HAP-1 (cell line): Measurements from ENCODE around the gene LGALS14.
"Not testable (repeated sequence)": the region's sequence is repeated elsewhere in the genome, so short reads cannot be mapped to it uniquely, and the experiment has no call there.

Experiments
- DNase-seq, 2 experiments: peaks; one replicate each; pipeline ENCODE4 v3.0.0-alpha.2; 2016 to 2020; ENCODE audit warnings: low spot score in 2 of 2
- H3K27me3 ChIP-seq: fragments of 250-450 bp; sonication (Bioruptor Pico); 2 replicates; pipeline ENCODE4 v1.5.1; 2020; ENCODE audit warnings: low read depth, mild to moderate bottlenecking, moderate library complexity
- H3K36me3 ChIP-seq: fragments of 250-450 bp; sonication (Bioruptor Pico); replicated peaks from 2 replicates; pipeline ENCODE4 v1.5.1; 2020; ENCODE audit warnings: mild to moderate bottlenecking
- H3K4me1 ChIP-seq: fragments of 250-450 bp; sonication (Bioruptor Pico); 2 replicates; pipeline ENCODE4 v1.5.1; 2020; ENCODE audit warnings: mild to moderate bottlenecking
- H3K4me3 ChIP-seq: fragments of 250-450 bp; sonication (Bioruptor Pico); 2 replicates; pipeline ENCODE4 v1.5.1; 2020; ENCODE audit warnings: mild to moderate bottlenecking, moderate library complexity
- H3K9me3 ChIP-seq: fragments of 250-450 bp; sonication (Bioruptor Pico); 2 replicates; pipeline ENCODE4 v1.5.1; 2020; ENCODE audit warnings: mild to moderate bottlenecking, moderate library complexity
- in situ Hi-C: fragments of 300-500 bp; cut with MboI; formaldehyde crosslinking; loops from 3 replicates; pipeline ENCODE4 v1.14.3; 2020; ENCODE audit warnings: low sequenced_read_pairs, inconsistent platforms, mixed read lengths

Gene LGALS14

GRCh38 chr19:39679056-39679790 lies 25.1 kb upstream of the LGALS14 start:
- Histone ChIP-seq H3K27me3 (peaks cover 21% of the 10 kb centered on the region), H3K4me1 (no peaks in the 10 kb centered on the region), H3K36me3 (no peaks in the 10 kb centered on the region), H3K4me3 (no peak overlapping the region), H3K9me3 (no peaks in the 10 kb centered on the region; the same call in 1 of the 2 replicates)
- in situ Hi-C loops, result no loop called here
- no peak for DNase-seq

GRCh38 chr19:39679791-39680168 lies 24.5 kb upstream of the LGALS14 start:
- DNase-seq, result no peak
- H3K9me3 ChIP-seq, result no peaks in the 10 kb centered on the region; the same call in 1 of the 2 replicates
- H3K4me1 ChIP-seq, result no peaks in the 10 kb centered on the region
- no peak overlapping the region for H3K4me3 ChIP-seq
- H3K27me3 ChIP-seq, result peaks cover 18% of the 10 kb centered on the region
- in situ Hi-C loops, result no loop called here
- H3K36me3 ChIP-seq, result no peaks in the 10 kb centered on the region

- Histone ChIP-seq H3K36me3 (no peaks in the 10 kb centered on the region), H3K4me1 (no peaks in the 10 kb centered on the region), H3K9me3 (no peaks in the 10 kb centered on the region; the same call in 1 of the 2 replicates), H3K27me3 (peaks cover 14% of the 10 kb centered on the region), H3K4me3 (no peak overlapping the region)
- in situ Hi-C loops, result no loop called here
- no peak for DNase-seq
Measured at GRCh38 chr19:39680593-39680992, 23.7 kb upstream of the LGALS14 start.

- no peak for DNase-seq
- Histone ChIP-seq H3K27me3 (peaks cover 14% of the 10 kb centered on the region), H3K9me3 (no peaks in the 10 kb centered on the region; the same call in 1 of the 2 replicates), H3K4me1 (no peaks in the 10 kb centered on the region), H3K36me3 (no peaks in the 10 kb centered on the region), H3K4me3 (no peak overlapping the region)
- in situ Hi-C loops, result no loop called here
Measured at GRCh38 chr19:39681416-39681815, 22.9 kb upstream of the LGALS14 start.

GRCh38 chr19:39684267-39684666 lies 20.0 kb upstream of the LGALS14 start:
- in situ Hi-C loops, result no loop called here
- no peaks in the 10 kb centered on the region; the same call in 1 of the 2 replicates for H3K9me3 ChIP-seq
- H3K27me3 ChIP-seq, result no peaks in the 10 kb centered on the region
- no peaks in the 10 kb centered on the region for H3K36me3 ChIP-seq
- H3K4me1 ChIP-seq, result no peaks in the 10 kb centered on the region
- no peak overlapping the region for H3K4me3 ChIP-seq
- DNase-seq, result no peak

GRCh38 chr19:39686739-39687138 lies 17.5 kb upstream of the LGALS14 start:
- H3K9me3 ChIP-seq, result no peaks in the 10 kb centered on the region; the same call in 1 of the 2 replicates
- 0 out of 2 replicates have a peak, but pooled peaks cover 3% of the 10 kb centered on the region for H3K27me3 ChIP-seq
- H3K36me3 ChIP-seq, result no peaks in the 10 kb centered on the region
- no peak overlapping the region for H3K4me3 ChIP-seq
- in situ Hi-C loops, result no loop called here
- DNase-seq, result no peak
- no peaks in the 10 kb centered on the region for H3K4me1 ChIP-seq

GRCh38 chr19:39688637-39689036 lies 15.6 kb upstream of the LGALS14 start:
- in situ Hi-C loops, H3K9me3 ChIP-seq, H3K36me3 ChIP-seq, H3K4me1 ChIP-seq, H3K4me3 ChIP-seq, DNase-seq, H3K27me3 ChIP-seq: not testable (repeated sequence)

- no peaks in the 10 kb centered on the region for H3K36me3 ChIP-seq
- in situ Hi-C loops, result no loop called here
- 0 out of 2 replicates have a peak, but pooled peaks cover 5% of the 10 kb centered on the region for H3K27me3 ChIP-seq
- no peaks in the 10 kb centered on the region for H3K4me1 ChIP-seq
- H3K9me3 ChIP-seq, result no peaks in the 10 kb centered on the region
- no peak overlapping the region for H3K4me3 ChIP-seq
- no peak for DNase-seq
Measured at GRCh38 chr19:39692166-39692565, 12.1 kb upstream of the LGALS14 start.

- H3K36me3 ChIP-seq, result no peaks in the 10 kb centered on the region
- H3K4me3 ChIP-seq, result no peak overlapping the region
- H3K27me3 ChIP-seq, result 0 out of 2 replicates have a peak, but pooled peaks cover 5% of the 10 kb centered on the region
- DNase-seq, result no peak
- no peaks in the 10 kb centered on the region for H3K9me3 ChIP-seq
- H3K4me1 ChIP-seq, result no peaks in the 10 kb centered on the region
- in situ Hi-C loops, result no loop called here
Measured at GRCh38 chr19:39692822-39693221, 11.5 kb upstream of the LGALS14 start.

- no peak overlapping the region for H3K4me3 ChIP-seq
- H3K36me3 ChIP-seq, result no peaks in the 10 kb centered on the region
- in situ Hi-C loops, result no loop called here
- no peaks in the 10 kb centered on the region for H3K4me1 ChIP-seq
- H3K9me3 ChIP-seq, result no peaks in the 10 kb centered on the region
- DNase-seq, result no peak
- H3K27me3 ChIP-seq, result 0 out of 2 replicates have a peak, but pooled peaks cover 3% of the 10 kb centered on the region
Measured at GRCh38 chr19:39695759-39696158, 8.5 kb upstream of the LGALS14 start.

- in situ Hi-C loops, result no loop called here
- no peak for DNase-seq
- Histone ChIP-seq H3K4me1 (no peaks in the 10 kb centered on the region), H3K9me3 (no peaks in the 10 kb centered on the region), H3K27me3 (0 out of 2 replicates have a peak, but pooled peaks cover 3% of the 10 kb centered on the region), H3K4me3 (no peak overlapping the region), H3K36me3 (no peaks in the 10 kb centered on the region)
Measured at GRCh38 chr19:39696387-39696786, 7.9 kb upstream of the LGALS14 start.

- Histone ChIP-seq H3K4me3 (no peak overlapping the region), H3K4me1 (no peaks in the 10 kb centered on the region), H3K9me3 (no peaks in the 10 kb centered on the region), H3K27me3 (0 out of 2 replicates have a peak, but pooled peaks cover 3% of the 10 kb centered on the region), H3K36me3 (no peaks in the 10 kb centered on the region)
- DNase-seq, result no peak
- in situ Hi-C loops, result no loop called here
Measured at GRCh38 chr19:39698535-39698934, 5.7 kb upstream of the LGALS14 start.

- Histone ChIP-seq H3K27me3 (no peaks in the 10 kb centered on the region), H3K4me1 (no peaks in the 10 kb centered on the region), H3K4me3 (no peak overlapping the region), H3K9me3 (no peaks in the 10 kb centered on the region), H3K36me3 (no peaks in the 10 kb centered on the region)
- DNase-seq, result no peak
- in situ Hi-C loops, result no loop called here
Measured at GRCh38 chr19:39701291-39701690, 3.0 kb upstream of the LGALS14 start.

GRCh38 chr19:39705578-39706188 lies 1.4 kb downstream of the LGALS14 start:
- Histone ChIP-seq H3K9me3 (no peaks in the 10 kb centered on the region), H3K4me3 (no peak overlapping the region), H3K36me3 (no peaks in the 10 kb centered on the region), H3K4me1 (no peaks in the 10 kb centered on the region), H3K27me3 (peaks cover 7% of the 10 kb centered on the region; the same call in 1 of the 2 replicates)
- DNase-seq, result no peak
- in situ Hi-C loops, result no loop called here
